Measurements from ENCODE around the gene SEMA4D.

SEMA4D gene

DNA sequence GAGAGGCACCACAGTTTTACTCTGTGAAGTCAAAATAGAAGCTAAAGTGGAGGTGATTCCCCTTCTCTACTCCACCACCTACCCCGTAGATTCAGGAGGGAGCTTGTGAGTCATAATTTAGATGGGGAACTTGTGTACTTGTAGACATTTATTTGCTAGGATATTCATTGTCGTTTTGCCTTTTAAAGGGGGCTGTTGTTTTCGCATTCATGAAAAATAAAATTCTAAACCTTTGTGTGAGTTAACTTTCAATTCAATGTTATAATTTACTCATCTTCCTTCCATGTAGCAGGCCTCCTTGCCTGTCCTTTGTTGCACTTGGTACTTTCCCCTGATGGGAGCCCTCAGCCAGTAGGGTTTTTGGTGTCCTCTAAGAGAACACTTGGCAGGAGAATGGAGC is 157.6 kb downstream of the SEMA4D start:
- peak; percentile 56 for DNase-seq (ENCODE audit: low read depth)
- TF ChIP-seq, protein P1, sequence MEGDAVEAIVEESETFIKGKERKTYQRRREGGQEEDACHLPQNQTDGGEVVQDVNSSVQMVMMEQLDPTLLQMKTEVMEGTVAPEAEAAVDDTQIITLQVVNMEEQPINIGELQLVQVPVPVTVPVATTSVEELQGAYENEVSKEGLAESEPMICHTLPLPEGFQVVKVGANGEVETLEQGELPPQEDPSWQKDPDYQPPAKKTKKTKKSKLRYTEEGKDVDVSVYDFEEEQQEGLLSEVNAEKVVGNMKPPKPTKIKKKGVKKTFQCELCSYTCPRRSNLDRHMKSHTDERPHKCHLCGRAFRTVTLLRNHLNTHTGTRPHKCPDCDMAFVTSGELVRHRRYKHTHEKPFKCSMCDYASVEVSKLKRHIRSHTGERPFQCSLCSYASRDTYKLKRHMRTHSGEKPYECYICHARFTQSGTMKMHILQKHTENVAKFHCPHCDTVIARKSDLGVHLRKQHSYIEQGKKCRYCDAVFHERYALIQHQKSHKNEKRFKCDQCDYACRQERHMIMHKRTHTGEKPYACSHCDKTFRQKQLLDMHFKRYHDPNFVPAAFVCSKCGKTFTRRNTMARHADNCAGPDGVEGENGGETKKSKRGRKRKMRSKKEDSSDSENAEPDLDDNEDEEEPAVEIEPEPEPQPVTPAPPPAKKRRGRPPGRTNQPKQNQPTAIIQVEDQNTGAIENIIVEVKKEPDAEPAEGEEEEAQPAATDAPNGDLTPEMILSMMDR (IDR thresholded peaks at IDR 0.05; ENCODE audit: insufficient read depth, low read depth, low read length, missing control alignments): no peak
- H3K4me3 ChIP-seq (ENCODE audit: low read depth, low read length): no peak overlapping the region

DNA sequence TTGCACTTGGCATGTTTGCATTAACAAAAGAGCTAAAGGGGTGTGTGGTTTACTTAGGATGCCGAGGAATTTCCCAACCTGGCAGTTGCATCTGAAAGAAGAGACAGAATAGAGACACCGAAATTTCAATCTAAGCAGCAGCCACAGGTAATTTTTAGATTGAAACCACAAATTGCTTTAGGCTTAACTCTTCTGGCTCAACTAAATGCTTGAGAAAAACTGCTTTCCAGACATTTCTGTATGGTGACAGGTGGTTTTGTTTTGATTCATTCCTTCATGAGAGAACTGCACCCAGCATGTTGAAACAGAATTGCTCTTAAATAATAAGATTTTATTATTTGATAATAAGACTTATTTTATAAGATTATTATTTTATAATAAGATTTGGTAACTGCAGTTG is 158.1 kb downstream of the SEMA4D start:
- H3K4me3 ChIP-seq (ENCODE audit: low read depth, low read length): no peak overlapping the region
- DNase-seq (ENCODE audit: low read depth): peak; percentile 38
- TF ChIP-seq, protein P1 (IDR thresholded peaks at IDR 0.05; ENCODE audit: insufficient read depth, low read depth, low read length, missing control alignments): no peak

- no peak overlapping the region for H3K4me3 ChIP-seq (ENCODE audit: low read depth, low read length)
- DNase-seq (ENCODE audit: low read depth): no peak
- TF ChIP-seq, protein P1 (IDR thresholded peaks at IDR 0.05; ENCODE audit: insufficient read depth, low read depth, low read length, missing control alignments): no peak
Observed at GRCh38 chr9:89330513-89330912, 167.4 kb downstream of the SEMA4D start.

- TF ChIP-seq, protein P1 (IDR thresholded peaks at IDR 0.05; ENCODE audit: insufficient read depth, low read depth, low read length, missing control alignments): no peak
- no peak for DNase-seq (ENCODE audit: low read depth)
- no peak overlapping the region for H3K4me3 ChIP-seq (ENCODE audit: low read depth, low read length)
Observed at GRCh38 chr9:89329917-89330316, 168.0 kb downstream of the SEMA4D start.

DNA sequence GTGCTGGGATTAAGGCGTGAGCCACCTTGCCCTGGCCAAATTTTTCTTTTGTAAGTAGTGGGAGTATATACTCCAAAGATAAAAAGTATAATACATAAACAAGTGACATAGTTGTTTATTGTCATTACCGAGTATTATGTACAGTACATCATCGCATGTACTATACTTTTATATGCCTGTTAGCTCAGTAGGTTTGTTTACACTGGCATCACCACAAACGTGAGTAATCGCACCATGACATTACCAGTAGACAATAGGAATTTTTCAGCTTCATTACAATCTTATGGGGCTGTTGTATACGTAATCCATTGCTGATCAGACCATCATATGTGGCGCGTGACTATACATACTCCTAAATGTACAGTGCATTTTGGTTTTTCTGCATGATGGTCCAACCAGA is 169.8 kb downstream of the SEMA4D start:
- TF ChIP-seq, protein P1 (IDR thresholded peaks at IDR 0.05; ENCODE audit: insufficient read depth, low read depth, low read length, missing control alignments): no peak
- no peak overlapping the region for H3K4me3 ChIP-seq (ENCODE audit: low read depth, low read length)
- DNase-seq (ENCODE audit: low read depth): no peak

DNA sequence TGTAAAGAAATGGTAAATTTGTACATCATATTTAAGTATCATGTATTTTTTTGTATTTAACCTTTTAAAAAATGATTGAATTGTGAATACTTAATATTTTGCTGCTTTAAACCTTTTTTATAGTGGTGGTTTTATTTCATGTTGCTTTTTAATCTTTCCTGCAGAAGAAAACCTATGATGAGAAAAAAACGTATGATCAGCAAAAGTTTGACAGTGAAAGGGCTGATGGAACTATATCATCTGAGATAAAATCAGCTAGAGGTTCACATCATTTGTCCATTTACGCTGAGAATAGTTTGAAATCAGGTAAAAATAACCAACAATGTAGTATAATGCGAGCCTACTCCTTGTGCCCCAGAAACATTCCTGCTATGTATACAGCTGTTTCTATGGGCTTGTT is 172.2 kb downstream of the SEMA4D start:
- H3K4me3 ChIP-seq (ENCODE audit: low read depth, low read length): no peak overlapping the region
- TF ChIP-seq, protein P1 (IDR thresholded peaks at IDR 0.05; ENCODE audit: insufficient read depth, low read depth, low read length, missing control alignments): no peak
- no peak for DNase-seq (ENCODE audit: low read depth)

GRCh38 chr9:89323390-89323789 is 174.5 kb downstream of the SEMA4D start:
- no peak overlapping the region for H3K4me3 ChIP-seq (ENCODE audit: low read depth, low read length)
- no peak for DNase-seq (ENCODE audit: low read depth)
- TF ChIP-seq, protein P1 (IDR thresholded peaks at IDR 0.05; ENCODE audit: insufficient read depth, low read depth, low read length, missing control alignments): no peak
